Activated naive CD4-positive, alpha-beta T cell treated with anti-CD3 and anti-CD28 coated beads, Interleukin-2, amount 50 U/mL, for 72 hours (primary cell): ENCODE results near the gene RBMX2. TPM values are rescaled to one million over a fixed set of nuclear protein-coding genes. Genes with fewer than 3 reads are reported as not detected.
"Not testable (repeated sequence)": the region's sequence is repeated elsewhere in the genome, so short reads cannot be mapped to it uniquely, and the experiment has no call there.

Experiments used
- ATAC-seq, 2 donors: fragments of 150-1000 bp; cut with Tn5 transposase; 2 replicates each; pipeline ENCODE4 v1.10.0; 2021; ENCODE audit warnings: mild to moderate bottlenecking in 2 of 2, moderate library complexity in 2 of 2
- DNase-seq, 2 donors: peaks; one replicate each; pipeline ENCODE4 v3.0.0; 2021 to 2022; ENCODE audit warnings: low spot score in 2 of 2
- H3K27ac Mint-ChIP-seq, 2 donors: one replicate each; pipeline ENCODE4 v1.8.0; 2022; ENCODE audit warnings: mild to moderate bottlenecking in 2 of 2, mixed read lengths in 2 of 2
- H3K36me3 Mint-ChIP-seq, 2 donors: one replicate each; pipeline ENCODE4 v1.8.0; 2022; ENCODE audit warnings: mixed read lengths in 2 of 2
- H3K9me3 Mint-ChIP-seq, 2 donors: one replicate each; pipeline ENCODE4 v1.8.0; 2022; ENCODE audit warnings: mixed read lengths in 2 of 2
- total RNA-seq, 2 donors: library from RNA; stranded (reverse); gene quantifications; one replicate each; pipeline ENCODE4 v1.2.3, GENCODE V29; 2022

Gene RBMX2, protein sequence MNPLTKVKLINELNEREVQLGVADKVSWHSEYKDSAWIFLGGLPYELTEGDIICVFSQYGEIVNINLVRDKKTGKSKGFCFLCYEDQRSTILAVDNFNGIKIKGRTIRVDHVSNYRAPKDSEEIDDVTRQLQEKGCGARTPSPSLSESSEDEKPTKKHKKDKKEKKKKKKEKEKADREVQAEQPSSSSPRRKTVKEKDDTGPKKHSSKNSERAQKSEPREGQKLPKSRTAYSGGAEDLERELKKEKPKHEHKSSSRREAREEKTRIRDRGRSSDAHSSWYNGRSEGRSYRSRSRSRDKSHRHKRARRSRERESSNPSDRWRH
- total RNA-seq: 10 to 100 TPM; 27.2 to 51.3 TPM

DNA sequence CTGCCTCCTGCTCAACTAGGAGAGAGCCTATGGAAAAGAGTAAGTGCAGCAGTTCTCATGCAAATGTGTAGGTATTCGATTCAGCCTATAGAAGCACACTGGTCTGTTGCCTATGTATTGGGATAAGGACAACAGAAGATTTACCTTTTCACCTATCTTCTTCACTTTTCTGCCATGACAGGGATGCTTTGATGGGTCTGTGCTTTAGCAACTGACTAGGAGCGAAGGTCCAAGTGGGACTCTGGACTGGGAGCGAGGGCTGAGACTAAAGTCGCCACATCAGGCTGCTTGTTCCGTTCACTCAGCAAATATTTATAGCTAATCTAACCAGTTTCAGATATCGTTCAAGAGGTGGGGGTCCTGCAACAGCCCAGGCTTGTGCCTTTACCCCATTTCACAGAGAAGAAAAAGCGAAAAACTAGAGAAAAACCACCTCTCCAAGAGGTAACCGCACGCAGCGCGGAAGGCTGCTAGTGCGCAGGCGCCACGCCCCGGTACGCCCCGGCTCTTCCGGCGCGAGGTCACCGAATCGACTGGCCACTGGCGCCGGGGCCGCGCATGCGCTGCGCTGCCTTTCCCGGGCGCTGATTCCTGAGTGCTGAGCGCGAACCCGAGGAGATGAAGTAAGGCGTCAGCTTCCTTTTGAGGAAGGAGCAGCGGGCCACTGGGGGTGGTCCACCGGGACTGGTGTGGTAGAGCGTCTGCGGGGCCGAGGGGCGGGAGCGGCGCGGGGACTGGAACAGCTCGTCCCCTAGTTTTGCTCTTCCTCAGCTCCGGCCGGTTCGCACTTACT, at the start of gene RBMX2:
RBMX2 (plus strand) TSS at position 573 of the 793 bp plus-strand sequence; CDS start at position 619, 46 bp downstream.
- peak; percentile 95 to 96 for ATAC-seq
- H3K27ac Mint-ChIP-seq: peak within 1 kb of the TSS; percentile 95 to 97
- peak; percentile 59 to 80 for DNase-seq
- peaks cover 0 to 12% of the 10 kb centered on the region in 2 donors for H3K36me3 Mint-ChIP-seq
- no peaks in the 10 kb centered on the region for H3K9me3 Mint-ChIP-seq

DNA sequence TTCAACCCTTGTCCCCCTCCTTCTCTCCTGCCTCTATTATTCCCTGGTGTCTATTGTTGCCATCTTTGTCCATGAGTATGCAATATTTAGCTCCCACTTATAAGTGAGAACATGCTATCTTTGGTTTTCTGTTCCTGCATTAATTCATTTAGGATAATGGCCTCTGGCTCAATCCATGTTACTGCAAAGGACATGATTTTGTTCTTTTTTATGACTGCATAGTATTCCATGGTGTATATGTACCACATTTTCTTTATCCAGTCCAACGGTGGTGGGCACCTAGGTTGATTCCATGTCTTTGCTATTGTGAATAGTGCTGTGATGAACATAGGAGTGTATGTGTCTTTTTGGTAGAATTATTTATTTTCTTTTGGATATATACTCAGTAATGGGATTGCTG, 49.7 kb upstream of the RBMX2 start:
- H3K36me3 Mint-ChIP-seq, DNase-seq, ATAC-seq, H3K9me3 Mint-ChIP-seq, H3K27ac Mint-ChIP-seq: not testable (repeated sequence)

DNA sequence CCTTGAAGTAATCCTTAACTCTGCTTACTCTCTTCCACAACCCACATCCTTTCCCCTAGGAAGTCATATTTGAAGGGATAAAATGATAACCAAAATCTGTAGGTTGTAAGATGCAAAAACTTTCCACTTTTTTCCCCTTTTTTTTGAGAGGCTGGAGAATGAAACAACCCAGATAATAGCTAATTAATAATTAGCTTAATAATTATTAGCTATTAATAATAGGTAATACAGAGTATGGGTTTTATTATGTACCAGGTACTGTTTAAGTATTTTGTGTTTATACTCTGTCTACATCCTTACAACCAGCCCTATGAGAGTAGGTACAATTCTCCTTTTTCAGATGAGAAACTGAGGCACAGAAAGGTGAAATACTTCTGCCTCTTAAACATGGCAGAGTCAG, 25.7 kb upstream of the RBMX2 start:
- Mint-ChIP-seq H3K36me3 (no peaks in the 10 kb centered on the region), H3K9me3 (no peaks in the 10 kb centered on the region), H3K27ac (no peak overlapping the region)
- DNase-seq: no peak
- no peak for ATAC-seq

DNA sequence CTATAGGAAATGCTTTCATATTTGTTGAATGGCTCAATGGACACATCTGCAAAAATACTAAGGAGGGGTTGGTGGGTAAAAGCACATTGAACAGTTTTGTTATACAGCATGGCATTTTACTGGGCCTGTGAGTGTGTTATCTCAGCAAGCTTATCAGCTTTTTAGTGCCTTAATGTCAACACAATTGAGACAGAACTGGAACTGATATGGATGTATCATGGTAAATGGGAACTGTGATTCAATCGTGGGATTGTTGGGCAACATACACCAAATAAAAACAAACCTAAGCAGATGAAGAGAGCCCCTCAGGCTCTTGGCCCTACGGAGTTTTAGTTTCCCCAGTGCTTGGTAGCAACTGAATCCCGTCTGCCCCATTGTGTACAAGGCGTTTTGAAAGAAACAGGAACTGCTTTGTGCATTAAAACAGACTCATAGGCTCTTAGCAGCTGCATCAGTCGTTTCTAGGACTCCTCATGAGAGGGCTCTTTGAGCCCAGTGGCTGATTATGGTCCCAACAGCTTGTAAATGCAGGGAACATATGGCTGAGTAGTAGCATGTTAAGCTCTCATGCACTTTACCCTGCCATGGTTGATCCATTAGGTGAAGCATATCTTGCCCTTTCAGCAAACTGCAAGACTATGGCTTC, 23.6 kb upstream of the RBMX2 start:
- Mint-ChIP-seq H3K9me3 (no peaks in the 10 kb centered on the region), H3K27ac (no peak overlapping the region), H3K36me3 (no peaks in the 10 kb centered on the region)
- no peak for DNase-seq
- no peak for ATAC-seq

DNA sequence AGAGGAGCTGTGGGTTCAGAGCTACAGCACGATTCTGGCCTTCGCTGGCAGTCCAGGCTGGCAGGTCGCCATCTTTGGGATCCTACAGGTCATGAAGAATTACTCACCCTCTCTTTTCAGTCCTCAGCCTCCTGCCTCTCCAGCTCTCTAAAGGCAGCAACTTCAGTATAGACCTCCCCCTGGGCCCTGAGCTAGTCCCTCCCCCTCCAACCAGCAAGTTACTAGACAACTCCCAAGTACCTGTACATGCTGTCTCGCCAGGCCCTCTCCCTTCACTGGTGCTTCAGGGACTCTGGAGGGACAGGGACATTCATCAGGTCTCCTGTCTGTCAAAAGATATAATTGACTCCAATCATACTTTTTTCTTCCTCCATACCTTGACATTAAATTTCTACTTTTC, 16.3 kb upstream of the RBMX2 start, which contains the start of gene GPR119:
GPR119 (minus strand) TSS at position 155 of the 400 bp plus-strand sequence. CDS start 227 bp downstream, outside the sequence.
- no peak within 1 kb of the TSS for H3K27ac Mint-ChIP-seq
- H3K9me3 Mint-ChIP-seq: no peaks in the 10 kb centered on the region
- H3K36me3 Mint-ChIP-seq: no peaks in the 10 kb centered on the region
- no peak for ATAC-seq
- DNase-seq: no peak

DNA sequence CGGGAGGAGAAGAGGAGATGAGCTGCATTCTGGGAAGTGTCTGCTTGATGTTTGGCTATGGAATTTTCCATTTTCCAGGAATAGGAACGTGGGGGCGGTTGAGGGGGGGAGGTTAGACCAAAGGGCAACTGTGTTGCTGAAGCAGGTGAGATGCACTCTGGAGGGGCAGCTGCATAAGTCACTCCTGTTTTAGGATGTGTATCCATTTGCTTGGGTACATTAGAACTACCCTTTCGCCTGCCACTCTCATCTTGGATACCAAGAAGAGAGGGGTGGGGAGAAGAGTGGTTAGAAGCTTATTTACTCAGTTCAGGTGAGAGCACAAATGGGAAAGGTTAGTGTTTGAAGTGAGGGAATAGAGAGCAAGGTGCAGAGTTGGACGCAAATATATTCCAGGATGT, 15.4 kb upstream of the RBMX2 start:
- Mint-ChIP-seq H3K36me3 (no peaks in the 10 kb centered on the region), H3K9me3 (no peaks in the 10 kb centered on the region), H3K27ac (no peak overlapping the region)
- no peak for ATAC-seq
- no peak for DNase-seq

DNA sequence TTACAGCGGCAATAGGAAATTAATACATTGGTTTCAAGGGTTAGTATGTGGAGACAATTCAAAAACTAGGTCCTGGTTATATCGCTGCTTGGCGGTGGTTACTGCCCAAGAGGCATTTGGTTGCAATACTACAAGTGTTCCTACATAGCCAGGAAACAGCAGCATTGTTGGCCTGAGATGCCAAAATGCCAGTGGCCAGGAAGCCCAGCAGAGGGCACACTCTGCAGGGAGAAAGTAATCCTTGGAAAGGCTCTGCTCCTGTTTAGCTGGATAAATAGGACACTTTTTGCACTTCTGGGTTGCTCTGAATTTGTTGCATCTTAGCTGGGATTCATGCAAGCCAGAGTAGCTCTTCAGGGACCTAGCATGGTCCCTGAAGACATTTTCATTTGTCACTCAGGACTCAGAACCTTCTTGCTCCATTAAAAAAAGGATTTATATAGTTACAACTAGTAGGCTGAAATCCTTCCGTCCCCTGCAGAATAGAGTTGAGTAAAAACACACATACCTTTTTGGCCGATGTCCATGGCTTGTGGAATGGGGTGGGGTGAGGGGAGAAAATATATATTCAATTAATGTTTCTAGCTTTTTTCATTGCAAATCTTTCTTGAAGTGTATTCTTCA, 8.2 kb upstream of the RBMX2 start:
- Mint-ChIP-seq H3K9me3 (no peaks in the 10 kb centered on the region), H3K36me3 (no peaks in the 10 kb centered on the region), H3K27ac (no peak overlapping the region)
- no peak for ATAC-seq
- DNase-seq: no peak

DNA sequence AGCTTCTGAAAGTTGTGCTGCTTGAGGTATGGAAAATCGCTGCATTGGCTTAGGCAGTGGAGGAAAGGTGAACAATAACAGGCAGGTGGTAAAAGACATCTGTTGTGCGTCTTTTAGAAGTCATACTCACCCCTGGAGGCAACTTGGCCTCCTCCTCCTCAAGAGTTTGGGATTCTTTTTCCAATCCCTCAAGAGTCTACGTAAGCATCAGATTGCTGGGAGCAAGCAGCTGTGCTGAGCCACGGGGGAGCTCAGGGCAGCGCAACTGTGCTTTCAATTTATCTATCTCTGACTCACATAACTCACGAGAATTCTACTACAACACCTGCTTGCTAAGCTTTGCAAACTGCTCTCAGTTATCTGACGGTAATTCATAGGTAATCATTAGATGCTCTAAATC, 6.4 kb upstream of the RBMX2 start:
- no peaks in the 10 kb centered on the region for H3K36me3 Mint-ChIP-seq
- no peak overlapping the region for H3K27ac Mint-ChIP-seq
- DNase-seq (no peak), ATAC-seq (no peak)
- no peaks in the 10 kb centered on the region for H3K9me3 Mint-ChIP-seq

DNA sequence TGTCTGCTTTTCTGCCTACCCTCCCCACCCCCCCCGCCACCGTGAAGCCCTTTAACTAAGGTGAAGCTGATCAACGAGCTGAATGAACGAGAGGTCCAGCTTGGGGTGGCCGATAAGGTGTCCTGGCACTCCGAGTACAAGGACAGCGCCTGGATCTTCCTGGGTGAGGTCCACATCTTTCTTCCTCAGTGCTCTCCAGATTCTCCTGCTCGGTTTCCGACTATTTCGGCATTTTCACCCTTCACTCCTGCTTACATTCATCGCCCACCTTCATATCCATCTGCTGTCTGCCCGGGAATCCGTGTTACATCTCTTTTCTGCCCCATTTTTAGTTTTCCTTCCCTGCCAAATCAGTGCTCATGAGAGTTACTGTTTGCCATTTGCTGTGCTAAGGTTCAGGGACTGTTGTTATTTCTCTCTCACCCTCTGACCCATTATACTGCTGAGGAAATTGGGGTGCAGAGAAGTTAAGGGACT, 459 bp downstream of the RBMX2 start:
- no peak for DNase-seq
- H3K36me3 Mint-ChIP-seq: peaks cover 0 to 12% of the 10 kb centered on the region in 2 donors
- H3K27ac Mint-ChIP-seq: peak overlapping the region; percentile 95 to 97
- no peaks in the 10 kb centered on the region for H3K9me3 Mint-ChIP-seq
- ATAC-seq: no peak

DNA sequence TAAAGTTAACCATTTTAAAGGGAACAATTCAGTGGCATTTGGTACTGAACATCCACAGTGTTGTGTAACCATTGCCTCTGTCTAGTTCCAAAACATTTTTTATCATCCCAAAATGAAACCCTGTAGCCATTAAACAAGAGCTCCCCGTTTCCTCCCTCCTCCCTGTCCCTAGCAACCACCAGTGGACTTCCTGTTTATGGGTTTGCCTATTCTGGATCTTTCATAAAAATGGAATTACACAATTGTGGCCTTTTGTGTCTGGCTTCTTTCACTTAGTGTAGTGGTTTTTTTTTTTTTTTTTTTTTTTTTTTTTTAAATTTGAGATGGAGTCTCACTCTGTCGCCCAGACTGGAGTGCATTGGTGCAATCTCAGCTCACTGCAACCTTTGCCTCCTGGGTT, 11.6 kb downstream of the RBMX2 start:
- Mint-ChIP-seq H3K9me3 (no peaks in the 10 kb centered on the region), H3K27ac (no peak overlapping the region), H3K36me3 (no peaks in the 10 kb centered on the region)
- DNase-seq: no peak
- no peak for ATAC-seq

DNA sequence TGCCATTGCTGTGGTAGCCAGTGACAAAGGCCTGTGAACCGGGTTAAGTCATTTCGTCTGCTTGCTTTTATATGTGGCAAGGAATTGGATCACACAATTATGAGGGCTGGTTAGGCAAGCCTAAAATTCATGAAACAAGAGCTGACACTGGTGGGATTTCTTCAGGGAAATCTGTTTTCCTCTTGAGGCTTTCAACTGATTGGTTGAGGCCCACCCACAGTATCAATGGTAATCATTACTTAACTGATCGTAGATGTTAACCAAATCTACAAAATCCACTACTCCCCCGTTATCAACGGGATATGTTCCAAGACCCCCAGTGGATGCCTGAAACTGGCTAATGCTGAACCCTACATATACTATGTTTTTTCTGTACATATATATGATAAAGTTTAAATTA, 13.0 kb downstream of the RBMX2 start:
- Mint-ChIP-seq H3K36me3 (no peaks in the 10 kb centered on the region), H3K9me3 (no peaks in the 10 kb centered on the region), H3K27ac (no peak overlapping the region)

DNA sequence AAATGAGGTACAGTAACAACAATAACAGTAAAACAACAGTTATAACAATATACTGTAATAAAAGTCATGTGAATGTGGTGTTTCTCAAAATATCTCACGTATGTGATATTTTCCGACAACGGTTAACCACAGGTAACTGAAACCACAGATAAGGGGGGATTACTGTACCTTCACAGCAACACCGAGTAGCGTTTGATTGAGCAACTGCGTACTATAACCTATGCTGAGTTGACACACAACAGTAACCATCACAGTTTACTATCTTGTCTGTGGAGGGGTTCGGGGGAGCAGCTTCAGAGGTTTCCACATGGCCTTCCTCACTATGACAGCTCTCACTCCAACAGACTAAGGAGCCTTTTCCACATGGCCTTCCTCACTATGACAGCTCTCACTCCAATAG, 13.4 kb downstream of the RBMX2 start:
- H3K36me3 Mint-ChIP-seq: no peaks in the 10 kb centered on the region
- ATAC-seq (no peak), DNase-seq (no peak)
- H3K27ac Mint-ChIP-seq: no peak overlapping the region
- no peaks in the 10 kb centered on the region for H3K9me3 Mint-ChIP-seq

More for the DNA sequence above, 13.0 kb downstream of the RBMX2 start:
- DNase-seq (no peak), ATAC-seq (no peak)

DNA sequence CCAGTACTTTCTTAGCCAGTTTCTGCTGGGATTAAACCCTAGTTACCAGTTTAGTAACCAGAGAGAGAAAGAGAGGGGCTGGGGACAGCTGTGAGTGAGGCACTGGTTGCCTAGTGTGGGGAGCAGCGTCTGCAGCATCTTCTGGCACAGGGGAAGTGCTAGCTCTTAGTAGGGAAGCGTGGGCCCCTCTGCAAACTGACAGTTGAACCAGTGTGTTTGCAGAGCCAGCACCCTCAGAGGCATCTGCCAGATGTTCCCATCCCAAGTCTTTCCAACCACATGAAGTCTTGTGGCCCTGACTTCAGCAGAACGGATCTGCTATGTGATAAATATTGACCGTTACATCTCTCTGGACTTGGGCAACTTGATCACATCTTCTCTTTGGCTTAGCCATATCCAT, 15.0 kb downstream of the RBMX2 start:
- ATAC-seq: no peak

DNA sequence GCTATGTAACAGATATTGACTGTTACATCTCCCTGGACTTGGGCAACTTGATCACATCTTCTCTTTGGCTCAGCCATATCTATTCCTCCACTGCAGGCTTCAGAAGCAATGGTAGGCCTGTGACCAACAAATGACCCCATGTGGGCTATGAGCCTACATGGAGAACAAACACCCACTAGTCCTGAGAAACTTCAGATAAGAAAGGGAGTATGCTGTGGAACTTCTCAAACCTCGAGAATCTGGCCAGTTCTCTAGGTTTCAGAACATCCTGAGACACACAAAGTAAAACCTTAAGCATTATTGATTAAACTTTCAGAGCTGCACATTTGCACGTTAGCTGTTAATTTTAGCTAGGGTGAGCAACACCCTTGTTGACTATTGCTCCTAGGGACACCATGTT, 16.3 kb downstream of the RBMX2 start:
- H3K36me3 Mint-ChIP-seq: no peaks in the 10 kb centered on the region
- ATAC-seq (no peak), DNase-seq (no peak)
- H3K27ac Mint-ChIP-seq: no peak overlapping the region
- no peaks in the 10 kb centered on the region for H3K9me3 Mint-ChIP-seq

More for the DNA sequence above, 15.0 kb downstream of the RBMX2 start:
- no peaks in the 10 kb centered on the region for H3K9me3 Mint-ChIP-seq
- no peaks in the 10 kb centered on the region for H3K36me3 Mint-ChIP-seq
- no peak for DNase-seq
- H3K27ac Mint-ChIP-seq: no peak overlapping the region

DNA sequence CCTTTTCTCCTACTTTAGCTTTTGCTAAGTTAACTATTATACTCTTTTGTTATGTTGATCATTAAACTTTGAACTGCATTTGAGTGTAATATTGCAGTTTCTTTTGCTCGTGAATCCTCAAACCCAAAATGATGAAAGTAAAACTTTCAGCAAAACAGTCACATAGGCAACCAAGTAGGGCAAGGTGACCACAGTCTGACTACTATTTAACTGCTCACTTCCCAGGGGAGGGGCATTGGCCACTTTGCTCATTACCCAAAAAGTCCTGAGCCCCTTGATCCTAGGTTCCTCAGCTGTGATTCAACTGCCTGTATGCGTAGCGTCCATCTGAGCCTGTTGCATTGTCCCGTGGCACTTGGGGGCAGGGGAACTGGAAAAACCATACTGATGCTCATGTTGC, 17.0 kb downstream of the RBMX2 start:
- H3K36me3 Mint-ChIP-seq: no peaks in the 10 kb centered on the region
- DNase-seq: no peak
- H3K27ac Mint-ChIP-seq: no peak overlapping the region
- ATAC-seq: no peak
- H3K9me3 Mint-ChIP-seq: no peaks in the 10 kb centered on the region

DNA sequence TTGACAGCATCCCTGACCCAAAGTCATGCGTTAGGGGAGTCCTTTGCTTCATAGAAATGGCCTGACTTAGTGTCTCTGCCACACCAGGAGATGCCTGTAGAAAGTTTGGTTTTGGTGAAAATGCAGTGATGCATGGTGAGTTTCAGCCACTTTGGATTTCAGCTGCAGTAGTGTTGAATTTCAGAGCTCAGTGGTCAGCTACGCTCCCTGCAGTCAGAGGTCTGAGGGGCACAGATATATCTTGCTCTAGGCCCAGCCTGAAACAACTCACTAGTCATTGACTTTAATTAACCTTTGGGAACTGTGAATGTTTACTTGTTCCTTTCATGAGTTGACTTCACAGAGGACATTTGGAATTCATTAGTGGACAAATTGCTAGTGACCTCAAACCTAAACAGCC, 17.5 kb downstream of the RBMX2 start:
- ATAC-seq (no peak), DNase-seq (no peak)
- no peaks in the 10 kb centered on the region for H3K36me3 Mint-ChIP-seq
- no peak overlapping the region for H3K27ac Mint-ChIP-seq
- no peaks in the 10 kb centered on the region for H3K9me3 Mint-ChIP-seq

DNA sequence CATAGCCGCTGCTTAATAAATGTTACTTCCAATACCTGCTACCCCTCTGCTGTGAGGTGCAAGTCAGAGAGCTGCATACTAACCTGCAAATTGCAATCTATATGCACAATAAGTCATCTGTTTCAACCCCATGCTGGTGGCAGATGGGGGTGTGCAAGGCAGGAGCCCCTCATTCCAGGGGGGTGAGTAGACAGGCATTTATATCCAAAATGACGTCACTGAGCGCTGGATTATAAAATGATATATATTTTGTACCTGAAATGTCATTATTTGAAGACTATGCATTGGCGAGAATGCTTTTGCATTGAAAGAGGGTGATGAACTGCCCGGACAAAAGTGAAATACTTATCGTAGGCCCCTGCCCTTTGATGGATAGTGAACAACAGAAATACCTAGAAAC, 24.7 kb downstream of the RBMX2 start:
- Mint-ChIP-seq H3K27ac (no peak overlapping the region), H3K9me3 (peaks cover 0 to 5% of the 10 kb centered on the region in 2 donors), H3K36me3 (peaks cover 0 to 6% of the 10 kb centered on the region in 2 donors)
- DNase-seq (no peak), ATAC-seq (no peak)
